ENCODE data around the gene FAM120C.
A peak's percentile ranks its signal among the peaks of the same experiment; 100 is the strongest.

Gene FAM120C

GRCh38 chrX:54064564-54064963, 118.5 kb downstream of the FAM120C start:
- in situ Hi-C loops (cut with HindIII; ENCODE audit: low sequenced_read_pairs): no loop called here
- TF ChIP-seq CTCF (IDR thresholded peaks at IDR 0.05; ENCODE audit: low read depth, low read length): no peak

DNA sequence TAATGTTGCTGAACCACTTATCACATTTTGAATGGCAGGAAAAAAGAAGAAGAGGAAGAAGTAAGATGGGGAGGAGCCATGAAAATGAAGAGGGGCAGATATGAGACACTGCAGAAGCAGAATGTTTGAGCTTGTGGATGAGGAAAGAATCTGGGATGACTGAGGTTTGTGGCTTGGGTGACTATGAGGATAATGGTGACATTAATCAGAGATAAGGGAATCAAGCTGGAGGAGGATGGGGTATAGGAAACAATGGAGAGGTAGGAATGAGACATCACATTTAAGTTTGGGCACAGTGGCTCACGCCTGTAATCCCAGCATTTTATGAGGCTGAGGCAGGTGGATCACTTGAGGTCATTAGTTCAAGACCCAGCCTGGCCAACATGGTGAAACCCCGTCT, 119.7 kb downstream of the FAM120C start:
- H3K4me3 ChIP-seq (ENCODE audit: low read depth, low read length): no peak overlapping the region
- no peak for DNase-seq (ENCODE audit: low read depth, low spot score)
- in situ Hi-C loops (cut with HindIII; ENCODE audit: low sequenced_read_pairs): no loop called here
- no peak for TF ChIP-seq CTCF (IDR thresholded peaks at IDR 0.05; ENCODE audit: low read depth, low read length)

More at GRCh38 chrX:54064564-54064963, 118.5 kb downstream of the FAM120C start:
- no peak for DNase-seq (ENCODE audit: low read depth, low spot score)
- H3K4me3 ChIP-seq (ENCODE audit: low read depth, low read length): no peak overlapping the region

GRCh38 chrX:54049801-54050200, 133.3 kb downstream of the FAM120C start:
- in situ Hi-C loops (cut with HindIII; ENCODE audit: low sequenced_read_pairs): no loop called here
- no peak overlapping the region for H3K4me3 ChIP-seq (ENCODE audit: low read depth, low read length)
- no peak for TF ChIP-seq CTCF (IDR thresholded peaks at IDR 0.05; ENCODE audit: low read depth, low read length)
- no peak for DNase-seq (ENCODE audit: low read depth, low spot score)

GRCh38 chrX:54048412-54048811, 134.6 kb downstream of the FAM120C start:
- TF ChIP-seq CTCF (IDR thresholded peaks at IDR 0.05; ENCODE audit: low read depth, low read length): no peak
- in situ Hi-C loops (cut with HindIII; ENCODE audit: low sequenced_read_pairs): no loop called here
- DNase-seq (ENCODE audit: low read depth, low spot score): no peak
- H3K4me3 ChIP-seq (ENCODE audit: low read depth, low read length): no peak overlapping the region

DNA sequence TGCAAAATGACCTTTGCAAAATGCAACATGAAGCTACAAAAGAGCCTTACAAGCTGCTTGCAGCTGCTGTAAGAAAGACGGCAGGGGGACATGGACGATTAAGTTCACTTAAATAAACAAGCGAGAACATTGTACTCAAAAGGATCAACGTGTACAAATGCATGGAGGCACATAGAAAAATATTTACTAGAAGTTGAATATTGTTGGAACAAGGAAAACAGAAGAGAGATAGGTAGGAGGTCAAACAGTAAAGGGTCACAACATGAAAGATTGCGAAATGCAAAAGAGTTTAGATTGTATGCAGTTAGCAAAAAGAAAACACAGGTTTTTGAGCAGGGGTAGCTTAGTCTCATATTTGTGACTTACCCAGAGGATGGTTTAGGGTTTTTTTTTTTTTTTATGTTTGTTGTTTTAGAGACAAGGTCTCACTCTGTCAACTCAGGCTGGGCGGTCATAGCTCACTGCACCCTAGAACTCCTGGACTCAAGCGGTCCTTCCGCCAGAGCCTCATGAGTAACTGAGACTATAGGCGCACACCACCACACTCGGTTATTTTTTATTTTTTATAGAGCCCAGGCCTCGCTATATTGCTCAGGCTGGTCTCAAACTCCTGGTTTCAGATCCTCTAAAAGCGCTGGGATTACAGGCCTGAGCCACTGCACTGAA, 137.4 kb downstream of the FAM120C start:
- DNase-seq (ENCODE audit: low read depth, low spot score): no peak
- no peak for TF ChIP-seq CTCF (IDR thresholded peaks at IDR 0.05; ENCODE audit: low read depth, low read length)
- no peak overlapping the region for H3K4me3 ChIP-seq (ENCODE audit: low read depth, low read length)
- in situ Hi-C loops (cut with HindIII; ENCODE audit: low sequenced_read_pairs): no loop called here

- H3K4me3 ChIP-seq (ENCODE audit: low read depth, low read length): peak overlapping the region; percentile 47
- no peak for TF ChIP-seq CTCF (IDR thresholded peaks at IDR 0.05; ENCODE audit: low read depth, low read length)
- DNase-seq (ENCODE audit: low read depth, low spot score): no peak
- in situ Hi-C loops (cut with HindIII; ENCODE audit: low sequenced_read_pairs): no loop called here
Observed at GRCh38 chrX:54044877-54045338, 138.1 kb downstream of the FAM120C start.

Measured in astrocyte of the spinal cord (primary cell).